ENCODE results near the gene PHF19.

The PHF19 gene

DNA sequence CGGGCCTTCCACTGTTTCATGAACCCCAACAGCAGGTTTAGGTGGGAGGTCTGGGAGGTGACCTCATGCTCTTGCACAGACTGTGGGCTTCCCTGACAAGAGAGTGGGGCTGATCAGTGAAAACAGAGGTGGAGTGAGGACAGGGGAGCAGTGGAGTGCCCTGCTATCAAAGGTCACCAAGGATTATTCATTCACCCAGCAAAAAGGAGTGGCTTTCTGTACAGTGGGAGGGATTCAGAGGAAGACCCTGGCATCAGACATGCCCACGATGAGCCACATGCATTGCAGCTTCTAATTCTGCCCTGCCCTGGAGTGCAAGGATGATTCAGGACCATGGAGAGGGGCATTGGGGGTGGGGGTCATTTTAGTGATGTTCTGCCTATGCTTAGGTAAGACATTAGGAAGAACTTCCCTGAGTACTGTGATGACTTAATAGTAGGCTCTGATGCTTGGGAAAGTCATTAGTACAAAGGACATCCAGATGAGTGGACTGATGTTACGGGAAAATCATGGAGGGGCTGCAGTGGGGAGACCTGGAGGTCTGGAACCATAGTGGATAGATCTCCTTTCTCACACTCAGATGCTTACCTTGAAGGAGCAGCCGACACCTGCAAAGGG lies 36.8 kb upstream of the PHF19 start:
- no peak for DNase-seq (ENCODE audit: low read depth)

DNA sequence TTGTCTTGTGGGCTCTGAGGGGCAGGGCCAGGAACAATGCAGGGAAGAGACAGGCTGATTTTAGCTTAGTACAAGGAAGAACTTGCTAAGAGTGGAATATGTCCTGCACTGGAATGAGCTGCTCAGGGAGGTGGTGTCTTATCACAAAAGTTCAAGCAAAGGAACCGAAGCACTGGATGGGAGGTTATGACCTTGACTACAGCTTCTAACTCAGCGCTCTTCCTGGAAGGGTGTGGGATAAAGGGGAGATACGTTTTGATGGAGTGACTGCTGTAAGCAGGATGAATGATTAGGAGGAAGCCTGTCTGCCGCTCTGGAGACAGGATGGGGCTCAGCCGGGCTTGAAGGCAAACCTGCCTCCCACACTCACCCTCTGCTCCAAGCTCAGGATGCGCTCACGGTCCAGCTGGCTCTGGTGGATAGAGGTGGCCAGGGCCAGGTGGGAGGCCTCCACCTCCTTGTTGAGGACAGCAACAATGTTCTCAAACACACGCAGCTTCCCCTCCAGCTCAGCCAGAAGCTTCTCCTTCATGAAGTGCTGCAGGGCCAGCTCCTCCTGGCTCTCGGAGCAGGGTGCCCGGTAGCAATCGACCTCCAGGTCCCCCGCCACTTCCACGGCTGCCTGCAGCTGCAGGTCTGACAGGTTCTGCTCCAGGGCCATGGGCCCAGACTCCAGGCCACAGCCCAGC lies 36.1 kb upstream of the PHF19 start:
- no peak for DNase-seq (ENCODE audit: low read depth)

DNA sequence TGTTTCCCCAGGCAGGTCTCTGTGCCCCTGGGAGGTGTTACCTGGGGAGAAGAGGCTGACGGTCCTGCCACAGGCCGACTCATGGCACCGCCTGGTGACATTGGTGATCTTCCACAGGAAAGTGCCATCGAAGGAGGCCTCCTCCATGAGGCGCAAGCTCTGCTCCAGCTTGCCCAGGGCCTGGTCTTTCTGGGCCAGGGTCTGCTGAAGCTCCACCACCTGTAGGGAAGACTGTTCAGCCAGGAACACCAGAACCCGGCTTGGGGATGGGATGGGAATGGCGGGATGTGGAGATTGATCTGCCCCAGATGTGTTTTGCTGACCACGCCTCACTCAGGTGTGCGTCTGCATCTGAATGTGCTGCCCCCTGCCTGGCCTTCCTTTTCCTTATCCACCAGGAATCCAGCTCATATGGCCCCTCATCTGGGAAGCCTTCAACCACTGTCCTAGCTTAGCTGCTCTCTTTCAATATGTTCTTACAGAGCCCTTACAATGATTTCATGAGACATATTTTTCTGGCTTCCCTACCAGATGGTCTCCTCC lies 34.4 kb upstream of the PHF19 start:
- no peak for DNase-seq (ENCODE audit: low read depth)

DNA sequence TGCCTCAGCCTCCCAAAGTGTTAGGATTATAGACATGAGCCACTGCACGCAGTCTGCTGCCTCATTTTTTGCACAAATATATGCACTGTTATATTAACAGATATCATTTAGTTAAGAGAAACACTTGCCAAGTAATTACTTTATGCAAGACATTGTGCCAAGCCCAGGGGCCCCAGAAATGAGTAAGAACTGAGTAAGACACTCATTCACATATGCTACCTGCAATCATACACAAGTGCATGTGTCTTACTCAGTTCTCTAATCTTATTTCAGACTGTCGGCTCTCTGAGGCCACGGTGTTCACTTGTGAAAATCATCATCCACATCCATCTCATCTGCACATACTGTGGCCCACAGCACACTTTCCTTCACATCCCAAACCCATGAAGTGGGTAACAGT lies 33.7 kb upstream of the PHF19 start:
- DNase-seq (ENCODE audit: low read depth) = no peak

DNA sequence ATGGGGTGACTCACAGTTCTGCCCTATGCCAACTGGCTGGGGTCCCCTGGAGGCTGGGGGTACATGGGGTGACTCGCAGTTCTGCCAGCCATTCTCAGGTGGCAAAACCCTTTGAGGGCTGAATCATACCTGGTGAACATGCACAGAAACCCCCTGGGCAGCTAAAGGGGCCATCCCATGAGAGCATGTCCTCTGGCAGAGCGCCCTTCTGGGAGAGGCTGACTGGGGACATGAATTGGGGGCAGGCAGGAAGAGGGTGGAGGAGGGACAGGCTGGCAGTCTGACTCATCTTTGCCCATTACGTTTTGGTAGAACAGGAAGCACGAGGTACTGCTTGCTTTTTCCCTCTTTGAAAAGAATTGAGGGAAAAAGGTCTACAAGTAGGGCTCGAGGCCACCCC lies 32.9 kb upstream of the PHF19 start:
- DNase-seq (ENCODE audit: low read depth) = peak; percentile 77

DNA sequence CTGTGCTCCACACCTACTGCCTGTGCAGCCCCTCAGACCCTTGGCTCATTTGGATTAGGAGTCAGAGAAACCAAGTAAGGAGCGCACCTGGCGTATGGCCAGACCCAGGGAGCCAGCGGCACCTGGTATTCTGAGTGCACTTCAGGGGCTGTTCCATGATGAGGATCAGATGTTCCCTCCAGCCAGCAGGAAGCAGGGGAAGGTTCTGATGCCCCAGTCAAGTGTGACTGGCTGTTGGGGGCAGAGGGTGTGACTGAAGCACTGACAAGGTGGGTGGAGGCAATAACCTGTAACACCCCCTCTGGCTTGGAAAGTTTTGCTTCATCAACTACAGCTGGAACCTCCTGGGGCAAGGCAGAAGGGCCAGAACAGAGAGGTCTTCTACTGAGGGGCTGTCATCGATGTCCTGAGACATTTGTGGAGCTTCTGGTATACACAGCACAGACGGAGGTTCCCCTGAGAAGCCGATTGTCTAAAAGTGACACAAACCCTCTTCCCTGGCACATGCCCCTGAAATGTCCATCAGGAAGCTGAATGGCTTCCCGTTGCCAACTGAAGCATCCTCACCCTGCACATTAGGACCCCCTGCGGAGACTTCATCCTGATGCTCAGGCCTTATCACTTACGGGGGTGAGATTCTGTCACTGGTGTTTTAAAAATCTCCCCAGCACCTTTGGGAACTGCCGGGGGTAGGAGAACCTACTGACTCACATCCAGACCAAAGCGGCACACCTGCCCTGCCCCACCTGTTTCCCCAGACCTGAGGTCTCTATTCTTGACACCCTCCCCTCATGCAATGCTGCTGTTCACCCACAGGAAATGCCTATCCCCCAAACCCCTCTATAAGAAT lies 28.6 kb upstream of the PHF19 start:
- DNase-seq (ENCODE audit: low read depth) = no peak

DNA sequence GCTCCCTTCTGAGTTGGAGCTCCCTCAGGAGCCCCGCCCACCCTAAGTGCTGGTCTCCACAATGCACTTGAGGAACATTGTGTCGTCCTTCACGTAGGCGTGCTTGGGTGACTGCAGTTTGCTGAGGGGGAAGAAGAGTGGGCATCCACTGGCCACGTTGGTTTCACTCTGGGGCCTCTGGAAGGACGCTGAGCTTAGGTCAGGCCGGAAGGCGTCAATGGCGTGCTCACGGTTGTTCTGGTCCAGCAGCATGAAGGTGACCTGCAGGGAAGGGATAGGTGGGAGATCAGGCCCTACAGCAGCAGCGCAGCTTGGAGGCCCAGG lies 28.0 kb upstream of the PHF19 start:
- DNase-seq (ENCODE audit: low read depth) = no peak

DNA sequence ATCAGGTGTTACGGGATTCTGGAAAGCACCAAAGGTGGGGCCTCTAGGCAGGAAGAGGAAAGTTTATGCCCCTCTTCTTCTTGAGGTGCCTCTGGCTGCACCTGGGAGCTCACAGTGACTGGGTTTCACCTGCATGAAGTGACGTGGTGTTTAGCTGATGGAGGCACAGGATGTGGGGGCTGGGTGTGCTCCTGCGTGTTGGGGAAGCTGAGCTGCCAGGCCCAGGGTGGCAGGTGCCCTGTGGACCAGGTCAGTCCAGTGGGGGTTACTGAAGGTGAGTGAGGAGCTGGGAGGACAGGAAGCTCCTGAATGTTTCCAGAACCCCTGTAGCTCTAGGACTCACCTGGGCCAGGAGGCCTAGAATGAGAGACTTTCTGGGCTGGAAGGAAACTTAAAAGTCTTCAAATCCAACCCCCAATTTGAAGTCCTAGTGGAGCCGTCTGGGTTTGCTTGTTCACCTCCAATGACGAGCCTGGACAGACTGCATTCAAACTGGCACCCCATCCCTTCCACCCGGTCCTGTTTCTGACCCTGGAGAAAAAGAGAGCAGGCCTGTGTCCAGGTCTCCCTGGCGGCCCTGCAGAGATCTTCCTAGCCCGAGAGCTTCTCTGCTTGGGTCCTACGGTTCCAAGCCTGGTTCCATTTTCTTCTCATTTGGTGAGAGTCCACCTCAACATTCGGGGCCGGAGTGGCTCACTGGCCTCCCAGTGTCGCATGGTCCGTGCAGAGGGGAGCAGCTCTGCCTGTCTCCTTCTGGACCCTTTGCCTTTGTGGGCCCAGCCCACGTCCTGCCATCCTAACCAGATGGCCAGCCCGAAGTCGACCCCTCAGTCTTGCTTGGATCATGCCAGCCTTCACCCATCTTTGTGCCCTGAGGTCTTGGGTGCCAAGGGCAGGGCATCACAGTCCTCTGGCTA lies 27.3 kb upstream of the PHF19 start:
- DNase-seq (ENCODE audit: low read depth) = peak; percentile 64

DNA sequence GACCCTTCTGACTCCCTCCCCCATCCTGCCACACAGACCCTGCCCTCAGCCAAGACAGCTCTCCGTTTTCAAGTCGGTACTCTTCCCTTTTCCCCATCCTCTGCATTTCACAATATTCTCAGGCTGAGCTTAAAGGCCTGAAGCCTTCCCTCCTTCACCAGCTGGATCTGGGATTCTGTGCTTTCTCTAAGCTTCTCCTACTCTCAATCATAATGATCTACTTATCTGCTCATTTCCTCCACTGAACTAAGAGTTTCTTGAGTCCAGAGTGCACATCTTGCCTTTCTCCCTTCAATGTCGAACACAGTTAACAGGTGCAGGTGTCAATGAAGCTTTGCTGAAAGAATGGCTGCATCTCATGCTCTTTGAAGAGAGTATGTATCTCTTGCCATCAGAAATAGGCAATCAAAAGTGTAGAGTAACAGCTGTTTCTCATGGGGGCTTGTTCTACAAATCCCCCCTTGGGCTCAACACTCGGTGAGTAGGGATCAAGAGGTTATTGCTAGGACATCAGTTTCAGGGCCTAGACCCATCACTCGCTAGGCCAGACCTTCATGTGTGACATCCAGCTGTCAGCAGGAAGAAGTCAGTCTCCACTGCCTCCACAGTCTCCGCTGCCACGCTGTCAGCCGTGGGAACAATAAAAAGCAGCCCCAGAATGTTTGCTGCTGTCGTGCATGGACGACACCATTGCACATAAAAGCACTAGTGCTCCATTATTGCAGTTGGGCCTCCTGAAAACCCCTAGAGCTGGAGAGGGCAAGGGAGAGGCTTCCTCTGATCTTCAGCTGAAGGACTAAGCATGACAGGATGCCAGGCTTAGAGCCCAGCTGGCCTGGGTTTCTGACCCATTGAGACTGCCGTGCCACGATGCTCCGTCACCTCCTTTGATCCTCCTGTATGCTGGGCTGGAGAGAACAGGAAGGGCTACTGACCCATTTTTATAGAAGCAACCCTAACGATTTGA lies 25.9 kb upstream of the PHF19 start:
- no peak for DNase-seq (ENCODE audit: low read depth)

DNA sequence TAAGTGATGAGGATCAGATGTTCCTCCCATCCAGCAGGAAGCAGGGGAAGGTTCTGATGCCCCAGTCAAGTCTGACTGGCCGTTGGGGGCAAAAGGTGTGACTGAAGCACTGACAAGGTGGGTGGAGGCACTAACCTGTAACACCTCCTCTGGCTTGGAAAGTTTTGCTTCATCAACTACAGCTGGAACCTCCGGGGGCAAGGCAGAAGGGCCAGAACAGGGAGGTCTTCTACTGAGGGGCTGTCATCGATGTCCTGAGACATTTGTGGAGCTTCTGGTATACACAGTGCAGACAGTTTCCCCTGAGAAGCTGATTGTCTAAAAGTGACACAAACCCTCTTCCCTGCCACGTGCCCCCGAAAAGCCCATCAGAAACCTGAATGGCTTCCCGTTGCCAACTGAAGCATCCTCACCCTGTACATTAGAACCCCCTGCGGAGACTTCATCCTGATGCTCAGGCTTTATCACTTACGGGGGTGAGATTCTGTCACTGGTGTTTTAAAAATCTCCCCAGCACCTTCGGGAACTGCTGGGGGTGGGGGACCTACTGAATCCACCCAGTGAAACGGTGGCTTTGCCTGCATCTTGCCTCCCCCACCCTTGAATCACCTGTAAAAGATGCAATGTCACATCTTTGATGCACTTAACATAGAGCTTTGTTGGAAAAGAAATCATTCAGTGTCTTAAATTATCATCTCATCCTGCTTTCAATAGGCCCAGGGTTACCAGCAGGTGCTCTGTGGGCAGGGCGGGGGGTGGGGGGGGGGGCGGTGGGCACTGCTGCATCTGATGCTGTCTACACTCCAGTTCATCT lies 25.0 kb upstream of the PHF19 start:
- no peak for DNase-seq (ENCODE audit: low read depth)

DNA sequence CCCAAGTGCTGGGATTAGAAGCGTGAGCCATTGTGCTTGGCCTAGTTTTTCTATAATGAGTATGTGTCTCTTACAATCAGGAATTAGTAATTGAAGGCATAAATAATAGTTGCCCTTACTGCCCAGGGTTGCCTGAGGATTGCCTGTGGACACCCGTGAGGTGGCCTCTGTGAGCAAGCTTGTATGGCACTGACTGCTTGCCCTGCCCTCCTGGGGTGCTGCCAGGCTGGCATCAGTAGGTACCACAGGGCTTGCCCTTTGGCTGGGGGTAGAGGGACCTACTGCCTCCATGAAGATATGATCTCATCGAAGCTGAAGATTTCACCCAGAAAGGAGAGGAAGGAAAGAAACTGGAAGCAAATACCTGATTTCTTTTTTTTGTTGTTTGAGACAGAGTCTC lies 23.8 kb upstream of the PHF19 start:
- DNase-seq (ENCODE audit: low read depth) = no peak

DNA sequence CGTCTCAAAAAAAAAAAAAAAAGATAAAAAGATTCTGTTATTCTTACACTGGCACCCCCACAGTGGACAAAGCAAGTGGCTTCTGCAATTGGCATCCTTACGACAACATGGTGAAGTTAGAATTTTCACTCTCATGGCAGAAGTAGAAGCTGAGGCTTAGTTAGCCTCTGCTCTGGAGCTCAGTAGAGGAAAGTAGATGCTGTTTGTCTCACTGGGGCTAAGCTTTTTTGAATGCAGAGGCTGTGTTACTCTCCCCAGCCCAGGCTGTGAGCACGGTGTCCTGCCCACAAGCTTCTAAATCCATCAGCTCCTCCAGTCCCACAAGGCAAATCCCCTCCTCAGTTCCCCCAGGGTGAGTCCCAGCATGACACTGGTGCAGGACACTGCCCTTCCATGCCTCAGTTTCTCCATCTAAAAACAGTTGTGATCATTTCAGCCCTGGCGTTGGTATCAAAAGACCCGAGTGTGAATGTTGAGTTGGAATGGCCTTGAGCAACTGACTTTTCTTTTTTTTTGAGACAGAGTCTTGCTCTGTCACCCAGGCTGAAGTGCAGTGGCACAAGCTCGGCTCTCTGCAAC lies 22.6 kb upstream of the PHF19 start:
- DNase-seq (ENCODE audit: low read depth) = no peak

DNA sequence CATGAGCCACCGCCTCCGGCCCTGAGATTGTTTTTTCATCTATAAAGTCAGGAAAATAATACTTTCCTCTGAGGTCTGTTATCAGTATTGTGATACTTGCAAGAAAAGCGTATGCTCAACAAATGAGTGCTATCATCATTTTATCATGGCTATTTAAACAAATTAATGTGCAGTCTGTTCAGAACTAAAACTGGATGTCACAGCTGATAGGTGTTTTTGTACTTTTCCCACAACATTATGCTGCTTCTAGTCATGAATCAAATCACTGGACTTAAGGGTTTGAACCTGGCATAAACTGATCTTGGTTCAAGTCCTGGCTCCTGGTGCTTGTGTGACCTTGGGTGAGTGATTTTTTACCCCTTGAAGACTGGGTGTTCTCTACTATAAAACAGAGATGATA lies 21.4 kb upstream of the PHF19 start:
- DNase-seq (ENCODE audit: low read depth) = no peak

DNA sequence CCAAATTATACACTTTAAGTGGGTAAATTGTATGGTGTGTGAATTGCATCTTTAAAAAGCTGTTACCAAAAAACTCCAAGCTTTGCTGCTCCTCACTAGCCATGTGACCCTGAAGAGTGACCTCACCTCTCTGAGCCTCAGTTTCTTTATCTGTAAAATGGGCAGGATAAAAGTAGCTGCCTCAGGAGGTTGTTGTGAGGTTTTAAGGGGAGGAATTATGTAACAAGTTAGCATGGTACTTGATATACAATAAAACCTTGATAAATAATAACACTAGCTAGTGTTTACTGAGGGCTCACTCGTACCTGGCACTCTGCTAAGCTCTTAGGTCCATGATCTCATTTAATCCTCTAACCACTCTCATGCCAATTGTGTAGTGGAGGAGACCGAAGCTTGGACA lies 19.0 kb upstream of the PHF19 start:
- DNase-seq (ENCODE audit: low read depth) = no peak

DNA sequence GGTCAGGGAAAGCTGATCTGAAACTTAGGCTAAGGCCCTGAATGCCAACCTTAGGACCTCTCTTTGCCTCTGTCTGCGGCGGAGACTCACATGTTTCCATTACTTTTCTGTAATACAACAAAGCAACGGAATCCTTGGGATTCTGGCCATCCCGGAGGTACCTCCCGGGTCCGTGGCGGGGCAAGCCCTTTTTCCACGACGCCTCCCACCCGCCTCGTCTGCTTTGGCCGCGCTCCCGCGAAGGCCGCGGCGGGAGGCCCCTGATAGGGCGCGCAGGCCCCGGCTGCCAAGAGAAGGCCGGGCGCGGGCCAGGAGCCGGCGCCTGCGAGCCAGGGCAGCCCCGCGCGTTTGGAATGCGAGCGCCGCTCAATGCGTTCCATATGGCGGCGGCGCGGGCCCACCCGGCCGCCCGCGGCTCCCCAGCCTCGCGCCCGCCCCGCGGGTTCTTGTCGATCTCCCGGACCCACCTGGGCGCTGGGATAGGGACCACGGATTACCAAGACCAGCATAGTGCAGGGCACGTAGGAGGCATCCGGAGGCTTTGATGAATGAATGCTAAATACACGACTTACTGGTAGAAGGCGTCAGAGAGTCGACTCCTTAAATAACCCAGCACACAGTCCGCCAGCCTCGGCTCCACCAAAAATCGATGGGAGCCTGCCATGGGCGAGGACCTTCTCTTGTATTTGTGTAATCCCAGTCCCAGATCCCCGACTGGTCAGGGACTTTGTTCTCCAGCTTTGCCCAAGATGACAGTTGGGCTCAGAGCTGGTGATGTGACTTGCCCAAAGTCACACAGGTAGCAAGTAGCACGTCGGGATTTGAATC lies 17.5 kb upstream of the PHF19 start:
- DNase-seq (ENCODE audit: low read depth) = no peak

DNA sequence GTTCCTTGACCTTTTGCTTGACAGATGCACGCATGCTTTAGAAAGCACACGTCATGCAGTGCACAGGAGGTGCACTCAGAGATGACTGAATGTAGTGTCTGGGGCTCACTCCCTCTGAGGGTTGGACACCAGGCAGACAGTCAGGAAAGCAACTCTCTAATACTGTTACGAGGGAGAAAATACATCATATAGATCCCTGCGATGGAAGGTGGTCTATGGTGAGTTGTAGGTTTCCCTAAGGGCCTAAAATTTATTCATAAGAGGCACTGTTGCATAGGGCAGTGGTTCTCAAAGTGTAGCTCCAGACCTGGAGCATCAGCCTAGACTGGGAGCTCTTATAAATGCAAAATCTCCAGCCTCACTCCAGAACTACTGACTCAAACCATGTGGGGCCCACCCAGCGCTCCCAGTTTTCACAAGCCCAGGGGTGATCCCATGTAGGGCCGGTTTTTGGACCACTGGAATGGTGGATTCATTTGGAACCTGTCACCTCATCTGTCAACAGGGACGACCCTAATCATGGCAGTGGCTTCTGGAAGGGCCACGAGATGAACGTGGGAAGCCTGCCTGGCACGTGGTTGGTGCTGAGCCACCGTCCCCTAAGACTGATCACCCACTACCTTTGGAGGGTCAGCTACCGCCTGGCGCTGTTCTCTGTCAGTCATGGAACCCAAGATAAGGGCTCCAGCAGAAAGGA lies 16.8 kb upstream of the PHF19 start:
- no peak for DNase-seq (ENCODE audit: low read depth)

DNA sequence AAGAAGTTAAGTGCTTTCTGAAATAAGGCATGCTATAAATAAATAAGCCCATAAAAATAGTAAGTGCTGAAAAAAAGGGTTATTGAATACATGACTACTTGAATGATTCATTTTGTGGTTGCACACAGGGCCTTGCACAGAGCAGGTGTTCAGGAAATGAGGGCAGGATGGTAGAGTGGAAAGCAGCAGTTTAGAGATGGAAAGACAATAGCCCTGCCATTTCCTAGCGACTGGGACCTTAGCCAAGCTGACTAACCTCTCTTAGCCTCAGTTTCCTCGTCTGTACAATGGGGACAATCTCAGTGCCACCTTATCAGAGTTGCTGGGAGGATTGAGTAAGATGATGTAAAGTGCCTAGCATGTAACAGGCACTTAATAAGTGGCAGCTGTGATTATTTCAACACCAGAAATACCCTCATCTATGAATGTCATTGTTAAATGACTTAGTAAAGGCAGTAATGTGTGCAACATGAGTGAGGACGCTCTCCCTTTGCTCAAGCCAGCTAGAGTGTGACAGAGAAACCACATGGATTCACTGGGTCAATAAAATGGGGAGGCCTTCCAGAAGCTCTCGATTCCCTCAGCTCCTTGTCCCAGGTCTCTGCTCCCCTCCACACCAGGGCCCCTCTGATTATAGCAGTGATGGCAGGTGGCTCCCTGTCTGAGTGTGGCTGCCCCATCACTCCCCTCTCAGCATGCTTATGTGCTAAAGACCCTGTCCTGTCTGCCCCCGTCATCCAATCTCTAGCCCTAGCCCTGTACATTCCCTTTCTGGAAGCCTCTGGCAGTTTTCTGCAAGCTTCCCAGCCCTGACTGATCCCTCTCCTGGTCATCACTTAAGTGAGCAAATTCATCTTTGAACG lies 16.0 kb upstream of the PHF19 start:
- DNase-seq (ENCODE audit: low read depth) = peak; percentile 74

All from T-helper 22 cell (primary cell).